Loucy (cell line): ENCODE data around the gene SH3RF1.

Source experiments
- H2AFZ ChIP-seq: fragments of 200-600 bp; sonication (generic); 2 replicates; pipeline ENCODE4 v1.6.0; 2016; ENCODE audit warnings: antibody characterized with exemption, mild to moderate bottlenecking, low read length, moderate library complexity
- H3F3A ChIP-seq: fragments of 200-600 bp; 2 replicates; pipeline ENCODE4 v1.6.0; 2016; ENCODE audit warnings: antibody characterized with exemption, low read depth, mild to moderate bottlenecking
- H3K27me3 ChIP-seq: fragments of 200-600 bp; sonication (generic); 2 replicates; pipeline ENCODE4 v1.6.1; 2014; ENCODE audit warnings: low read length, mild to moderate bottlenecking; ENCODE audit not compliant: insufficient read depth, poor library complexity, severe bottlenecking
- H3K36me3 ChIP-seq: fragments of 200-600 bp; sonication (generic); 2 replicates; pipeline ENCODE4 v1.6.1; 2016; ENCODE audit warnings: low read length; ENCODE audit not compliant: insufficient read depth
- H3K4me1 ChIP-seq: fragments of 200-600 bp; sonication (generic); 2 replicates; pipeline ENCODE4 v1.5.1; 2014; ENCODE audit warnings: low read length, mild to moderate bottlenecking; ENCODE audit not compliant: insufficient read depth, poor library complexity, severe bottlenecking
- H3K4me2 ChIP-seq: fragments of 200-600 bp; sonication (generic); 2 replicates; pipeline ENCODE4 v1.6.0; 2014; ENCODE audit warnings: antibody characterized with exemption, low read length, low read depth, mild to moderate bottlenecking; ENCODE audit not compliant: poor library complexity, severe bottlenecking
- H3K4me3 ChIP-seq: fragments of 200-600 bp; sonication (generic); 2 replicates; pipeline ENCODE4 v1.5.1; 2014; ENCODE audit warnings: low read length, mild to moderate bottlenecking, mixed read lengths; ENCODE audit not compliant: poor library complexity, severe bottlenecking
- H3K79me2 ChIP-seq: fragments of 200-600 bp; sonication (generic); 2 replicates; pipeline ENCODE4 v1.6.1; 2014; ENCODE audit warnings: low read length; ENCODE audit not compliant: insufficient read depth
- H3K9ac ChIP-seq: fragments of 200-600 bp; sonication (generic); 2 replicates; pipeline ENCODE4 v1.6.0; 2014; ENCODE audit warnings: mild to moderate bottlenecking, low read depth, low read length, moderate library complexity; ENCODE audit not compliant: poor library complexity, severe bottlenecking
- H3K9me2 ChIP-seq: fragments of 200-600 bp; sonication (generic); replicated peaks from 2 replicates; pipeline ENCODE4 v1.6.1; 2016; ENCODE audit warnings: low read depth, low read length, mixed read lengths
- H3K9me3 ChIP-seq: fragments of 200-600 bp; sonication (generic); 2 replicates; pipeline ENCODE4 v1.6.1; 2014; ENCODE audit warnings: mild to moderate bottlenecking, antibody characterized with exemption, low read length, low read depth; ENCODE audit not compliant: insufficient read depth
- H4K20me1 ChIP-seq: fragments of 200-600 bp; sonication (generic); 2 replicates; pipeline ENCODE4 v1.6.0; 2014; ENCODE audit warnings: antibody characterized with exemption, low read length, mild to moderate bottlenecking; ENCODE audit not compliant: insufficient read depth, poor library complexity, severe bottlenecking
- EZH2phosphoT487 ChIP-seq: fragments of 200-600 bp; IDR thresholded peaks from 2 replicates; pipeline ENCODE4 v1.6.1; 2018; ENCODE audit warnings: antibody characterized with exemption, mild to moderate bottlenecking, moderate library complexity, borderline replicate concordance
- TF ChIP-seq, protein P1 (sequence below): fragments of 200-600 bp; sonication (generic); conservative IDR thresholded peaks from 2 replicates; pipeline ENCODE4 v1.5.1; 2014; ENCODE audit warnings: mild to moderate bottlenecking, antibody characterized with exemption, low read length

The SH3RF1 gene

DNA sequence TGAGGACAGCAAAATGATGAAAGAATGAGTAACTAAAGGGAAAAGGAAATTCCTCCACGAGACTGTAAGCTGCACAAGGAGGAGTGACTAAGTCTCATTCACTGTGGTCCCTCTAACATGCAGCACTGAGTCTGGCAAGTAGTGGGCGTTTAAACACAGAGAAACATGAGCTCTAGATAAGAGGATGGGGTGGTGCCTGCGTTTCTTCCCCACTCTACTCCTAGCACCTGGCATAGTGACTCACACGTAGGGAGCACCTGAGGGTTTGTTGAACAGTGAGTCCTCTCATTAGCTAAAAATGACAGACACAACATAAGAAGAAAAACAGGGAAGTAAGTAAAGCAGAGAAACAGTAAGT, 154.9 kb downstream of the SH3RF1 start:
- Histone ChIP-seq H2AFZ (no peak overlapping the region), H3K36me3 (peaks cover 21% of the 10 kb centered on the region; the same call in 1 of the 2 replicates), H3K4me1 (no peaks in the 10 kb centered on the region), H3K4me2 (no peak overlapping the region), H3K9ac (no peak overlapping the region), H3K79me2 (no peaks in the 10 kb centered on the region), H3K9me3 (no peaks in the 10 kb centered on the region), H3K4me3 (no peak overlapping the region), H3K27me3 (no peaks in the 10 kb centered on the region), H4K20me1 (no peaks in the 10 kb centered on the region), H3K9me2 (no peaks in the 10 kb centered on the region), H3F3A (no peaks in the 10 kb centered on the region)
- no peak for TF ChIP-seq EZH2phosphoT487
- TF ChIP-seq, protein P1, sequence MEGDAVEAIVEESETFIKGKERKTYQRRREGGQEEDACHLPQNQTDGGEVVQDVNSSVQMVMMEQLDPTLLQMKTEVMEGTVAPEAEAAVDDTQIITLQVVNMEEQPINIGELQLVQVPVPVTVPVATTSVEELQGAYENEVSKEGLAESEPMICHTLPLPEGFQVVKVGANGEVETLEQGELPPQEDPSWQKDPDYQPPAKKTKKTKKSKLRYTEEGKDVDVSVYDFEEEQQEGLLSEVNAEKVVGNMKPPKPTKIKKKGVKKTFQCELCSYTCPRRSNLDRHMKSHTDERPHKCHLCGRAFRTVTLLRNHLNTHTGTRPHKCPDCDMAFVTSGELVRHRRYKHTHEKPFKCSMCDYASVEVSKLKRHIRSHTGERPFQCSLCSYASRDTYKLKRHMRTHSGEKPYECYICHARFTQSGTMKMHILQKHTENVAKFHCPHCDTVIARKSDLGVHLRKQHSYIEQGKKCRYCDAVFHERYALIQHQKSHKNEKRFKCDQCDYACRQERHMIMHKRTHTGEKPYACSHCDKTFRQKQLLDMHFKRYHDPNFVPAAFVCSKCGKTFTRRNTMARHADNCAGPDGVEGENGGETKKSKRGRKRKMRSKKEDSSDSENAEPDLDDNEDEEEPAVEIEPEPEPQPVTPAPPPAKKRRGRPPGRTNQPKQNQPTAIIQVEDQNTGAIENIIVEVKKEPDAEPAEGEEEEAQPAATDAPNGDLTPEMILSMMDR, result no peak

DNA sequence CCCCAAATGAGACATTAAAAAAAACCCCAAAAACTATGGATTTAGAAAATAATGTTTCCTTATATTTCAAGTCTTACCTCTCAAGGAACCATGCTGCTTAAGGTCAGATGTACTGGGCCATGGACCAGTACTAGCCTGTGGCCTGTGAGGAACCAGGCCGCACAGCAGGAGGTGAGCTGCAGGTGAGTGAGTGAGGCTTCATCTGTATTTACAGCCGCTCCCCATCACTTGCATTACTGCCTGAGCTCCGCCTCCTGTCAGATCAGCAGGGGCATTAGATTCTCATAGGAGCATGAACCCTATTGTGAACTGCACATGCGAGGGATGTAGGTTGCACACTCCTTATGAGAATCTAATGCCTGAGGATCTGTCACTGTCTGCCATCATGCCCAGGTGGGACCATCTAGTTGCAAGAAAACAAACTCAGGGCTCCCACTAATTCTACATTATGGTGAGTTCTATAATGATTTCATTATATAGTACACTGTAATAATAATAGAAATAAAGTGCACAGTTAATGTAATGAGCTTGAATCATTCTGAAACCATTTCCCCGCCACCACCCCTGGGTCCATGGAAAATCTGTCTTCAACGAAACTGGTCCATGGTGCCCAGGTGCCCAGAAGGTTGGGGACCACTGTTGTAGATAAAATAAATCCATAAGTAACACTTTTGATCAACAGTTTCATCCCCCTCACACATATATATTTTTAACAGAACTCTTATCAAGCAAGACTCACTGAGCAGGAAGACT, 155.4 kb downstream of the SH3RF1 start:
- no peaks in the 10 kb centered on the region for H3K4me1 ChIP-seq
- no peak overlapping the region for H3K4me3 ChIP-seq
- H3F3A ChIP-seq, result no peaks in the 10 kb centered on the region
- H3K79me2 ChIP-seq, result no peaks in the 10 kb centered on the region
- TF ChIP-seq EZH2phosphoT487, result no peak
- TF ChIP-seq, protein P1, result no peak
- H2AFZ ChIP-seq, result no peak overlapping the region
- H3K27me3 ChIP-seq, result no peaks in the 10 kb centered on the region
- H4K20me1 ChIP-seq, result no peaks in the 10 kb centered on the region
- H3K9ac ChIP-seq, result no peak overlapping the region
- H3K4me2 ChIP-seq, result no peak overlapping the region
- no peaks in the 10 kb centered on the region for H3K9me2 ChIP-seq
- no peaks in the 10 kb centered on the region for H3K9me3 ChIP-seq
- peaks cover 18% of the 10 kb centered on the region; the same call in 1 of the 2 replicates for H3K36me3 ChIP-seq

DNA sequence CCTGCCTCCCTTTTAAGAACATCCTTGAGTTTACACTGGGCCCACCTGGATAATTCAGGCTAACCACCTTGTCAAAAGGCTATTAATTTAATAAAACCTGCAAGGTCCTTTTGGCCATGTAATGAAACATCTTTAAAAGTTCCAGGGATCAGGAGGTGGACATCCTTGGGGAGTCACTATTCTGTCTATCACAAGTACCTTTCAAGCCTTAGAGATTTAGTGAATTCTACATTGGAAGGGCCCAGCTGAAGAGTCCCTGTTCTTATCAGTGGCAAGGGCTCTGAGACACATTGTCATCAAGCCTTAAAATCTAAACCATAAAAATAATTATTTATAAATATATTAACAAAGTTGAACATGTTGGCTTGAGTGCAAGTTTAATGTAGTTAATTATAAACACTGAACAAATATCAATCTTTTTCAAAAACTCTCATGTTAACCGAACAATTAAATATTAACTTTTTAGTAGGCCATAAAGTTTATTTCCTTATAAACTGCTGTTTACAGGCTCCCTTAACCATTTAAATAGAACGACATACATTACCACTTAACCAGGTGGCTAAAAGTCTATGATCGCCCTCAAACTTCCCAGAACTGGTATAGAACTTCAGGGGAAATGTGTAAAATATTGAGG, 156.3 kb downstream of the SH3RF1 start:
- peaks cover 18% of the 10 kb centered on the region; the same call in 1 of the 2 replicates for H3K36me3 ChIP-seq
- TF ChIP-seq, protein P1, result no peak
- TF ChIP-seq EZH2phosphoT487, result no peak
- H3K79me2 ChIP-seq, result no peaks in the 10 kb centered on the region
- no peaks in the 10 kb centered on the region for H3K4me1 ChIP-seq
- H2AFZ ChIP-seq, result no peak overlapping the region
- no peak overlapping the region for H3K9ac ChIP-seq
- no peaks in the 10 kb centered on the region for H3K9me3 ChIP-seq
- H3K4me3 ChIP-seq, result no peak overlapping the region
- H3F3A ChIP-seq, result no peaks in the 10 kb centered on the region
- H3K9me2 ChIP-seq, result no peaks in the 10 kb centered on the region
- no peak overlapping the region for H3K4me2 ChIP-seq
- no peaks in the 10 kb centered on the region for H4K20me1 ChIP-seq
- H3K27me3 ChIP-seq, result no peaks in the 10 kb centered on the region
